ENCODE results near the gene ZNF469.

DNA sequence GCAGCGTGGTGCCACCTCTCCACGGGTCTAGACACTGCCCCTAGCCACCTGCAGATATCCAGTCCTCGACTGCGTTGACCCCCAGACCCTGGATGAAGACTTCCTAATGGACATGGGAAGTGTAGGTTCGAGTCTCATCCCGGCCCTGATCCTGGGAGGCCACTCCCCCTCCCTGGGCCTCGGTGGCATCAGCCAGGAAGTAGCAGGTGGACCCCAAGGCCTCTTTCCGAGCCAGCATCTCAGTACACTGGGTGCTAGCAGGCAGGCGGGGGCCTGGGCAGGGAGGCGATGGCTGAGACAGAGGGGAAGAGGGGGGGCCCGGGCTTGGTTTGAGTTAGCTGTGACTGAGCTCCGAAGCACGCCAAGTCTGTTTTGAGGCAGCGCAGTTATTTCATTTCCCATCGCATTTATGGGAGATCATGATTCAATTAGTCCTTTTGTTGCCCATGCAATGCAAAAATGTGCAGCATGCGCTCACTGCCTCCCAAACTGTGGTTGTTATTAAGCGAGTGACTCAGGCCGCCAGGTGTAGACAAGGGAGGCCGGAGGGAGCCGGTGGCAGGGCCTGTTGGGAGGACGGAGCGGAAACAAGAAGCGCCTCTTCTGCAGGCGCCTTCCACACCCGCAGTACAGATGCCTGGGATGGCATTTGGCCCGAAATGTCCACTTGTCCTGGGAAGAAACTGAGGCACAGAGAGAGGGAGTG lies 25.3 kb upstream of the ZNF469 start:
- TF ChIP-seq, protein P1, sequence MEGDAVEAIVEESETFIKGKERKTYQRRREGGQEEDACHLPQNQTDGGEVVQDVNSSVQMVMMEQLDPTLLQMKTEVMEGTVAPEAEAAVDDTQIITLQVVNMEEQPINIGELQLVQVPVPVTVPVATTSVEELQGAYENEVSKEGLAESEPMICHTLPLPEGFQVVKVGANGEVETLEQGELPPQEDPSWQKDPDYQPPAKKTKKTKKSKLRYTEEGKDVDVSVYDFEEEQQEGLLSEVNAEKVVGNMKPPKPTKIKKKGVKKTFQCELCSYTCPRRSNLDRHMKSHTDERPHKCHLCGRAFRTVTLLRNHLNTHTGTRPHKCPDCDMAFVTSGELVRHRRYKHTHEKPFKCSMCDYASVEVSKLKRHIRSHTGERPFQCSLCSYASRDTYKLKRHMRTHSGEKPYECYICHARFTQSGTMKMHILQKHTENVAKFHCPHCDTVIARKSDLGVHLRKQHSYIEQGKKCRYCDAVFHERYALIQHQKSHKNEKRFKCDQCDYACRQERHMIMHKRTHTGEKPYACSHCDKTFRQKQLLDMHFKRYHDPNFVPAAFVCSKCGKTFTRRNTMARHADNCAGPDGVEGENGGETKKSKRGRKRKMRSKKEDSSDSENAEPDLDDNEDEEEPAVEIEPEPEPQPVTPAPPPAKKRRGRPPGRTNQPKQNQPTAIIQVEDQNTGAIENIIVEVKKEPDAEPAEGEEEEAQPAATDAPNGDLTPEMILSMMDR (IDR thresholded peaks at IDR 0.05) = no peak
- no peak for TF ChIP-seq POLR2A (IDR thresholded peaks at IDR 0.05)

Measured in lower leg skin (tissue), 3 donors.